HepG2 (cell line): ENCODE results near the gene SP3. TPM values are rescaled to one million over a fixed set of nuclear protein-coding genes. Genes with fewer than 3 reads are reported as not detected.

ENCODE experiments used
- ATAC-seq: fragments of 200-7000 bp; cut with Tn5 transposase; 3 replicates; pipeline ENCODE4 v1.9.1; 2020; ENCODE audit warnings: mild to moderate bottlenecking, moderate library complexity
- BruUV-seq: library from RNA; stranded (reverse); fragments of 400-500 nt; replicated peaks from 2 replicates; lab custom pipeline; 2021; lab: Mats Ljungman, UMichigan
- CTCF ChIA-PET: fragments of 300-600 bp; formaldehyde crosslinking; extraction: SDS; loops from one replicate; lab custom pipeline; 2021; ENCODE audit warnings: low total read pairs, inconsistent platforms, low intra/inter-chr PET ratio; lab: Yijun Ruan, JAX
- POLR2A ChIA-PET: fragments of 350-600 bp; sonication (Branson Sonifier 250); formaldehyde crosslinking; loops from one replicate; lab custom pipeline; 2020; ENCODE audit warnings: antibody characterized with exemption, inconsistent platforms; lab: Yijun Ruan, JAX
- DNase-seq: peaks from one replicate; pipeline ENCODE4 v3.0.0-alpha.2; 2015; ENCODE audit warnings: low spot score
- FAIRE-seq: peaks from 3 replicates; lab custom pipeline; 2011; peaks lifted over from hg19 to GRCh38; lab: Jason Lieb, UNC
- H2AFZ ChIP-seq: one replicate; pipeline ENCODE4 v1.6.1; 2011; ENCODE audit warnings: low read length, inconsistent platforms
- H3K27ac ChIP-seq: fragments of 300-600 bp; 3 replicates; pipeline ENCODE4 v1.8.0; 2011; ENCODE audit warnings: mixed run types, mild to moderate bottlenecking, mixed read lengths, low read length, inconsistent platforms; ENCODE audit not compliant: insufficient read depth; ENCODE audit errors: extremely low read length
- H3K27me3 ChIP-seq, 2 experiments: fragments of 200-600 bp in 1 of 2; 2 replicates in 1 of 2; 3 replicates in 1 of 2; pipeline versions ENCODE4 v1.6.0 to v1.8.0; 2011; ENCODE audit warnings: low read length in 2 of 2, mild to moderate bottlenecking in 2 of 2, moderate library complexity in 2 of 2, inconsistent platforms in 1 of 2; ENCODE audit not compliant: insufficient read depth in 2 of 2, control insufficient read depth in 1 of 2
- H3K36me3 ChIP-seq, 2 experiments: fragments of 200-600 bp in 1 of 2; replicated peaks in 1 of 2; 2 replicates in 1 of 2; 3 replicates in 1 of 2; pipeline versions ENCODE4 v1.5.1 to v1.8.0; 2011; ENCODE audit warnings: low read length in 2 of 2, inconsistent platforms in 1 of 2; ENCODE audit not compliant: insufficient read depth in 2 of 2, control insufficient read depth in 1 of 2
- H3K4me1 ChIP-seq: 2 replicates; pipeline ENCODE4 v1.5.1; 2012; ENCODE audit warnings: low read length, inconsistent platforms; ENCODE audit not compliant: insufficient read depth
- H3K4me2 ChIP-seq: 2 replicates; pipeline ENCODE4 v1.6.0; 2011; ENCODE audit warnings: low read depth, low read length, inconsistent platforms
- H3K4me3 ChIP-seq, 3 experiments: fragments of 200-600 bp in 1 of 3; sonication (generic), shearing (Covaris generic) in 1 of 3; replicated peaks in 1 of 3; 2 replicates each; pipeline ENCODE4 v1.5.1; 2011 to 2016; ENCODE audit warnings: low read length in 3 of 3, inconsistent platforms in 2 of 3, low read depth in 2 of 3, mild to moderate bottlenecking in 2 of 3, control low read depth in 1 of 3, mixed read lengths in 1 of 3; ENCODE audit not compliant: insufficient read depth in 1 of 3
- H3K79me2 ChIP-seq: one replicate; pipeline ENCODE4 v1.6.1; 2011; ENCODE audit warnings: low read length, inconsistent platforms; ENCODE audit not compliant: insufficient read depth
- H3K9ac ChIP-seq: 2 replicates; pipeline ENCODE4 v1.6.0; 2011; ENCODE audit warnings: mild to moderate bottlenecking, low read depth, low read length, inconsistent platforms; ENCODE audit not compliant: insufficient read depth
- H3K9me3 ChIP-seq: 2 replicates; pipeline ENCODE4 v1.5.1; 2012; ENCODE audit warnings: mild to moderate bottlenecking, low read length
- H4K20me1 ChIP-seq: 2 replicates; pipeline ENCODE4 v1.6.0; 2011; ENCODE audit warnings: inconsistent platforms, mild to moderate bottlenecking, low read length, moderate library complexity; ENCODE audit not compliant: insufficient read depth
- BRD4 ChIP-seq: sonication (generic); formaldehyde crosslinking; IDR thresholded peaks from 2 replicates; pipeline ENCODE4 v1.4.0; 2020; ENCODE audit warnings: missing genetic modification reagents
- ERF ChIP-seq: IDR thresholded peaks from 2 replicates; pipeline ENCODE4 v1.6.1; 2018; ENCODE audit warnings: missing biosample characterization, missing genetic modification reagents
- GATAD1 ChIP-seq: IDR thresholded peaks from 2 replicates; pipeline ENCODE4 v1.6.1; 2016; ENCODE audit warnings: missing genetic modification reagents, missing compliant biosample characterization
- IKZF5 ChIP-seq: IDR thresholded peaks from 2 replicates; pipeline ENCODE4 v1.6.1; 2018; ENCODE audit warnings: missing genetic modification reagents, mild to moderate bottlenecking, missing compliant biosample characterization
- MATR3 ChIP-seq: sonication (generic); formaldehyde crosslinking; IDR thresholded peaks from 2 replicates; pipeline ENCODE4 v1.4.0; 2020; ENCODE audit warnings: missing genetic modification reagents
- NCOA2 ChIP-seq: sonication (generic); formaldehyde crosslinking; IDR thresholded peaks from 2 replicates; pipeline ENCODE4 v1.8.0; 2022; ENCODE audit warnings: inconsistent platforms
- NFE2 ChIP-seq: sonication (generic); formaldehyde crosslinking; IDR thresholded peaks from 2 replicates; pipeline ENCODE4 v1.4.0; 2020; ENCODE audit warnings: missing genetic modification reagents
- NFIC ChIP-seq: IDR thresholded peaks from 2 replicates; pipeline ENCODE4 v1.6.1; 2012; ENCODE audit warnings: mild to moderate bottlenecking, low read length, inconsistent platforms
- SALL2 ChIP-seq: sonication (generic); formaldehyde crosslinking; IDR thresholded peaks from 2 replicates; pipeline ENCODE4 v1.8.1; 2023; ENCODE audit warnings: mild to moderate bottlenecking, missing genetic modification reagents, inconsistent platforms
- ZBTB8A ChIP-seq: sonication (generic); formaldehyde crosslinking; IDR thresholded peaks from 2 replicates; pipeline ENCODE4 v1.4.0; 2020; ENCODE audit warnings: mild to moderate bottlenecking, low read depth, missing genetic modification reagents, borderline replicate concordance
- ZKSCAN1 ChIP-seq: fragments of 150-350 bp; IDR thresholded peaks from 2 replicates; pipeline ENCODE4 v1.6.1; 2014; ENCODE audit warnings: low read length
- ZNF329 ChIP-seq: sonication (generic); formaldehyde crosslinking; IDR thresholded peaks from 2 replicates; pipeline ENCODE4 v1.9.0; 2021; ENCODE audit warnings: low read depth, mild to moderate bottlenecking, missing genetic modification reagents
- ZNF337 ChIP-seq: sonication (generic); formaldehyde crosslinking; IDR thresholded peaks from 2 replicates; pipeline ENCODE4 v1.5.1; 2020; ENCODE audit warnings: missing genetic modification reagents, low read depth, mild to moderate bottlenecking, borderline replicate concordance
- ZNF674 ChIP-seq: sonication (generic); formaldehyde crosslinking; IDR thresholded peaks from 2 replicates; pipeline ENCODE4 v1.5.0; 2020; ENCODE audit warnings: low read depth, mild to moderate bottlenecking, missing genetic modification reagents
- WGBS: methylation state at CpG from one replicate; pipeline ENCODE4 v1.1.6; 2017; ENCODE audit warnings: low lambda C conversion rate; 5-methylcytosine and 5-hydroxymethylcytosine counted together
- in situ Hi-C: cut with HindIII; loops from 2 replicates; pipeline ENCODE4 v1.10.0; 2017; ENCODE audit warnings: low pct_unique_long_range_greater_than_20kb; ENCODE audit not compliant: extremely low pct_ligation_motif_present
- intact Hi-C: fragments of 100-400 bp; cut with micrococcal nuclease; formaldehyde crosslinking; loops from one replicate; pipeline ENCODE4 v1.10.0; 2022; ENCODE audit not compliant: unreplicated experiment
- polyA plus RNA-seq, 8 experiments: library from polyadenylated mRNA; depleted of rRNA in 3 of 8; stranded (reverse) in 7 of 8; unstranded in 1 of 8; fragments of >200 nt; fragmentation: Illumina TruSeq in 4 of 8; extraction: Trizol in 4 of 8; gene quantifications; 2 replicates each; pipeline versions ENCODE4 v1.2.1 to v1.2.3, GENCODE V29; 2011 to 2016; ENCODE audit warnings: low read depth in 4 of 8, missing spikeins in 1 of 8, mixed read lengths in 1 of 8; ENCODE audit not compliant: insufficient read depth in 1 of 8
- total RNA-seq, 5 experiments: library from RNA; depleted of rRNA; stranded (reverse); fragments of >200 nt; fragmentation: Illumina TruSeq; extraction: Trizol; gene quantifications; 2 replicates each; pipeline ENCODE4 v1.2.3, GENCODE V29; 2016; ENCODE audit warnings: low read depth in 1 of 5
- TF ChIP-seq, protein P1 (sequence below): sonication (generic); formaldehyde crosslinking; conservative IDR thresholded peaks from 2 replicates; pipeline ENCODE4 v1.4.0; 2020; ENCODE audit warnings: missing genetic modification reagents

The SP3 gene
- total and polyA plus RNA-seq, 2 of the 13 experiments (the other 11 are each of a cell fraction or from before 2014, with no cell fraction given): 57.3 to 132 TPM

GRCh38 chr2:173989884-173990215, 24.7 kb upstream of the SP3 start (continued):
- TF ChIP-seq IKZF5 (CRISPR knock-in tag) (no peak), SALL2 (no peak), NFE2 (CRISPR knock-in tag) (no peak), NFIC (no peak), MATR3 (CRISPR knock-in tag) (no peak), NCOA2 (CRISPR knock-in tag) (no peak), ERF (CRISPR knock-in tag) (no peak)
- TF ChIP-seq, protein P1, sequence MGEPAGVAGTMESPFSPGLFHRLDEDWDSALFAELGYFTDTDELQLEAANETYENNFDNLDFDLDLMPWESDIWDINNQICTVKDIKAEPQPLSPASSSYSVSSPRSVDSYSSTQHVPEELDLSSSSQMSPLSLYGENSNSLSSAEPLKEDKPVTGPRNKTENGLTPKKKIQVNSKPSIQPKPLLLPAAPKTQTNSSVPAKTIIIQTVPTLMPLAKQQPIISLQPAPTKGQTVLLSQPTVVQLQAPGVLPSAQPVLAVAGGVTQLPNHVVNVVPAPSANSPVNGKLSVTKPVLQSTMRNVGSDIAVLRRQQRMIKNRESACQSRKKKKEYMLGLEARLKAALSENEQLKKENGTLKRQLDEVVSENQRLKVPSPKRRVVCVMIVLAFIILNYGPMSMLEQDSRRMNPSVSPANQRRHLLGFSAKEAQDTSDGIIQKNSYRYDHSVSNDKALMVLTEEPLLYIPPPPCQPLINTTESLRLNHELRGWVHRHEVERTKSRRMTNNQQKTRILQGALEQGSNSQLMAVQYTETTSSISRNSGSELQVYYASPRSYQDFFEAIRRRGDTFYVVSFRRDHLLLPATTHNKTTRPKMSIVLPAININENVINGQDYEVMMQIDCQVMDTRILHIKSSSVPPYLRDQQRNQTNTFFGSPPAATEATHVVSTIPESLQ: no peak
- TF ChIP-seq, all 625 proteins: peak for 0

GRCh38 chr2:173989160-173989883, 24.1 kb upstream of the SP3 start:
- POLR2A ChIA-PET: no interaction called here

More at GRCh38 chr2:173989160-173989883, 24.1 kb upstream of the SP3 start:
- no TSS peak for BruUV-seq
- in situ Hi-C loops (no loop called here), intact Hi-C loops (no loop called here)
- 45% methylated on average over 7 of the region's 7 CpGs for WGBS
- no peaks in the 10 kb centered on the region for H3K79me2 ChIP-seq
- peaks cover 31% of the 10 kb centered on the region for H3K4me1 ChIP-seq
- ATAC-seq (no peak), DNase-seq (no peak), FAIRE-seq (no peak)
- peaks cover 0 to 4% of the 10 kb centered on the region in 2 experiments; a peak in 1 of 5 replicates for H3K27me3 ChIP-seq
- no peaks in the 10 kb centered on the region for H3K9me3 ChIP-seq
- H4K20me1 ChIP-seq: no peaks in the 10 kb centered on the region
- no peaks in the 10 kb centered on the region for H3K36me3 ChIP-seq
- no peak overlapping the region for H3K4me2 ChIP-seq
- no peak overlapping the region for H3K27ac ChIP-seq
- CTCF ChIA-PET: no interaction called here
- no peak overlapping the region for H2AFZ ChIP-seq
- H3K9ac ChIP-seq: no peak overlapping the region
- no peak overlapping the region for H3K4me3 ChIP-seq
- TF ChIP-seq ZKSCAN1 (no peak), ZBTB8A (CRISPR knock-in tag) (no peak), BRD4 (no peak), ZNF329 (CRISPR knock-in tag) (no peak), GATAD1 (CRISPR knock-in tag) (no peak), ZNF674 (no peak), ZNF337 (CRISPR knock-in tag) (no peak)
